Stimulated activated CD4-positive, alpha-beta T cell treated with anti-CD3 and anti-CD28 coated beads, Interleukin-1b, Interleukin-23, amount 100 ng/mL, for 24 hours (primary cell): ENCODE data around the gene ADA.
"Not testable (repeated sequence)": the region's sequence is repeated elsewhere in the genome, so short reads cannot be mapped to it uniquely, and the experiment has no call there.

Source experiments
- DNase-seq, 4 experiments: peaks; one replicate each; pipeline ENCODE4 v3.0.0-alpha.2; 2020; ENCODE audit warnings: low read depth in 4 of 4, low spot score in 1 of 4

The ADA gene

DNA sequence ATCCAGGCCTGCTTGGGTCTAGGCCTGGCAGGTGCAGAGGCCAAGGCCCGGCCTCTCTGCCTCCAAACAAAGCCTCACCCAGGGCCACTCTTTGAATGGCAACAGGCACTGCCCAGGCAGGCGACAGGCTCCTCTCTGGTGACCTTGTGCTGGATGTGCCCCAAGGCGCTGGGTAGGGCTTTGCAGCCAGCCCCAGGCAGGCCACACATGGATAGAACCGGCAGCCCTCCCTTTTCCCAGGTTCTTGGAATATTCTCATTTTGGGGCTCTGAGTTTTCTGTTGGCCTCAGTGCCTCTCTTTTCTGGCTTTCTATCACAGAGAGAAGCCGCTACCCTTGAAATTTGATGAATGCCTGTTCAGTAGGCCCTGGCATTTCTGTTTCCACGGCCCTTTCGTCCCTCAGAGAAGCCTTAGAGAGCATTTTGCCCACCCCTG, 50.2 kb downstream of the ADA start:
- no peak for DNase-seq

DNA sequence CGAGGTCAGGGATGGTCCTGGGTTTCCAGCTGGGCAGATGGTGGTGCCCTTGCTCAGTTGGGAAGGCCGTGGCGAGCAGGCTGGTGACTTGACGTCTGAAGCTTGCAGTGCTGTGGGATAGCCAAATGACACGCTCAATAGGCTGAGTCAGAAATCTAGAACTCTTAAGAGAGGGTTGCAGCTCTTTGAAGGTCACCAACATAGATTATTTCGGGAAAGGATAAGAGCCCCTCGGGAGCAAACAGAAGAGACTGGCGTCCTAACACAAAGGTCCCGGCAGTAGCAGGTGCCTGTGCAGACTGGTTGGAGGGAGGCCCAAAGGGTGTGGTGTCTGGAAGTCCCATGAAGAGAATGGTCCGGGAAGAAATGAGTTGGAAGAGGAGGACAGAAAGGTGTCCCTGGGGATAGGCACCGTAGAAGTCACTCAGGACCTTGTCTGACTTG, 50.7 kb downstream of the ADA start:
- no peak for DNase-seq

DNA sequence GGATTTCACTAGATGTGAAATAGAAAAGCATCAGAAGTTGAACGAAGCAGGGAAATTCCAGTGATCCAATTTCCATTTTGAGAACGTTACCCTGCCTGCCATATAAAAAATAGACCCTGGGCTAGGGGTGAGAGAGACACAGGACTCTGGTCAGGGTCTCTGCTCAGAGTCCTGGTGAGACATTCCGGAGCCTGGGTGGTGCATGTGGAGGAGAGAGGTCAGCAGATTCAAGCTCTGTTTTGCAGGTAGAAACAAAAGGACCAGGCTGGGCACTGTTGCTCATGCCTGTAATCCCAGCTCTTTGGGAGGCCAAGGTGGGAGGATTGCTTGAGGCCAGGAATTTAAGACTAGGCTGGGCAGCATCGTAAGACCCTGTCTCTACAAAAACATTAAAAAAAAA, 51.2 kb downstream of the ADA start:
- DNase-seq: no peak

- no peak for DNase-seq
Measured at GRCh38 chr20:44599715-44600114, 51.8 kb downstream of the ADA start.

DNA sequence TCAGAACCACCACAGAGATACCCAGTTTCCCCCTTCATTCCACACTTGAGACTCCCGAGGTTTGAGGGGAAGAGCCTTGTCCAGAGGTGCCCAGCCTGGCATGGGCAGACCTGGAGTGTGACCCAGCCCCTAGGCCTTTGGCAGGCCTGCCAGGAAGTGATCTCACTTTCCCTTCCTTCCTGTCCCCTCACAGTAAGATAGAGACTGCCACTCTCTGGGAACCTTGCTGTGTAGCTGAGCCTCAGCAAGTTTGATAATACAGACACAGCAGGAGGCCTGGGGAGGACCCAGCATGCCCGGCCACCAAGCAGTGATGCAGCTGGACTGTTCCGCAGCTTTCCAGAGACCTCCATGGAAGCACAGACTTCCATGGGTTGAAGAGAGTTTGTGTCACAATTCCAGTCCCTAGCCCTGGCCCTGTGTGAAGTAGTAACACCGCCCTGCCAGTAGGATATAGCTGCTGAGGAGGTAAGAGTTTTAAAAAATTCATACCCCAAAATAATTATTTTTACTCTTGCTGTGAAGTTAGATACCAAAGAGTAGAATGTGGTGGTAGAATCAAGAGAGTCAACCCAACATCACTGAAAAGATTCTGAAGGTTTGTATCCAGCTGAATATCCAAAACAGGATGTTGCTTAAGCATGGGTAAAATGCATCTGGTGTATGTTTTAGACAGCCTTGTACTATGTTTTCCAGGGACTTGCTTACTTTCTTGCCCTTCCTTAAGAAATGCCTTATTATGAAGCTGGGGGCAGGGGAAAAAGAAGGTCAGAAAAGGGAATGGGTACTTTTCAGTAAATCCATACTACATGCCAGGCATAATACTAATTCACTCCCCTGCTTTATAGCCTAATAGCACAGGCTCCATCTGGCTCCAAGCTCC, 52.8 kb downstream of the ADA start:
- no peak for DNase-seq

DNA sequence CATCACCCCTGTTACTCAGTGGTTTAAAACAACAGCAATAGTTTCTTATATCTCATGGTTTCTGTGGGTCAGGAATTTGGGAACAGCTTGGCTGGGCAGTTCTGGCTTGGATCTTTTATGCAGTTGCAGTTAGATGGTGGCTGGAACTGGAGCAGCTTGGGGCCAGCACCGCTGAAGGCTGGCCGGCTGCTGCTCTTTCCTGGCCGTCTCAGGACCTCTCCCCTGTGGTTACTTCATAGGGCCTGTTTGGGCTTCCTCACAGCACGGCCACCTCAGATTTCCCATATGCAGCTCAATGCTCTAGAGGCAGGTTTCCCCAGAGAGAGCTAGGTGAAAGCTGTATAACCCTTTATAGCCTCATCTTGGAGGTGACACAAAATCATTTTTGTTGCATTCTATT, 53.6 kb downstream of the ADA start:
- no peak for DNase-seq

- no peak for DNase-seq
Measured at GRCh38 chr20:44597516-44597915, 54.0 kb downstream of the ADA start.

DNA sequence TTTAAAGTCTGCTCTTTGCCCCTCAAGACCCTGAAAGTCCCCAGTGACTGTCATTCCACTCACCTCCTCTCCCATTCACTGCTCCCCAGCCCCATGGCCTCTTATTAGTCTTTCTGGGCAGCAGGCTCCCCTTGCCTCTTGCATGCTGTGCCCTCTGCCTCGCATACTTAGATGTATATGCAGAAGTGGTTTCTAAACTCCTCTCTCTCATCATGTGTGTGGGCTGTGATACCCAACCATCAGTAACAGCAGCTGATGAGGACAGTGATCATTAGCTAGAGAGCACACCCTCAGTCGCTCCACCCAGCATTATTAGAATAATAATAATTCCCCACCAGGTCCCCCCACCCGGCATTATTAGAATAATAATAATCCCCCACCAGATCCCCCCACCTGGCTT, 54.6 kb downstream of the ADA start:
- DNase-seq: no peak

DNA sequence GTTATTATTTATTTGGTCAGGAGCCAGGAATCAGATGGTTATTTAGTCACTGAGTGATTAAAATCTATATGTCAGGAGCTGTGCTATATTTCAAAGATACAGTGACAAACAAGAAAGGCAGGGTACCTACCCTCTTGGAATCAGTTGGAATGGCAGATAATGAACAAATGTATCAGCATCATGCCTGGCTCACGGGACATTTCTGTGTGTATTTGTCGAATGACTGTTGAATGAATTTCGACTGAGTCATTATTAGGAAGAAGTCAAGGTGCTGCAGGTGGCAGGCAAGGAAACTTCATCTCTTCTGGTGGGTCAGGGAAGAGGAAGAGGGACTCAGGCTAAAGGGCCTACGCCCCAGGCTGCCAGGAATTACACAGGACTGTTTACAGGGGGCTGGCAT, 55.5 kb downstream of the ADA start:
- DNase-seq: no peak

DNA sequence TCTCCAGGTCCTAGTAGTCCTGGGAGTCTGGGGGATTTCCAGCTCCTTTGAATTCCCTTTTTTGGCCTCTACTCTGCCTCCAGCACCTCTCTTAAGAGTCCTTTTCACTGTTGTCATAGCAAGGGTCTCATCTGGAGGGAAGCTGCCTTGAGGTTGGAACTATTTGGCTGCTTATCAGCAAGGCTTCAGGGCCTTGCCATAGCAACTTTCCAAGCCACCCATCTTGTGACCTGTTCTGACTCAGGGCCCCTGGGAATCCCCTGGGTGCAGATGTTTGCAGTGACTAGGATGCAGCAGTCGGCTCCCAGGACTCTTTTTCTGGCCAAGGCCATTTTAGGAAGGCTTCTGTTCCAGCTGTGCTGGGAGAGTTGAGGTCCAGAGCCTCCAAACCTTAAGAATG, 56.8 kb downstream of the ADA start:
- DNase-seq: no peak

DNA sequence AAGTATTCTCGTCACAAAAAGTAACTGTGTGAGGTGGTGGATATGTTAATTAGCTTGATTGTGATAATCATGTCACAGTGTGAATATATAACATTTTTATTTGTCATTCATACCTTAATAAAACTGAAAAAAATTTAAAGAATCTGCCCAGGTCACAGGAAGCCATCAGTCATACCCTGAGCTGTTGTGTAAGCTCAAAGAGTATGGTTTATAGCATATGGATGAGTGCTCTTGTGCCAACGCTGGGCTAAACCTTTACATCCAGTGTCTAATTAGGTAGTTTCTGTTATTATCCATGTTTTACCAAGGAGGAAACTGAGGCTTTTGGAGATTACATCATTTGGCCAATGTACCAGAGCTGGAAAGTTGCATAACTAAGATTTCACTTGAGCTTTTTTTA, 57.7 kb downstream of the ADA start:
- no peak for DNase-seq

DNA sequence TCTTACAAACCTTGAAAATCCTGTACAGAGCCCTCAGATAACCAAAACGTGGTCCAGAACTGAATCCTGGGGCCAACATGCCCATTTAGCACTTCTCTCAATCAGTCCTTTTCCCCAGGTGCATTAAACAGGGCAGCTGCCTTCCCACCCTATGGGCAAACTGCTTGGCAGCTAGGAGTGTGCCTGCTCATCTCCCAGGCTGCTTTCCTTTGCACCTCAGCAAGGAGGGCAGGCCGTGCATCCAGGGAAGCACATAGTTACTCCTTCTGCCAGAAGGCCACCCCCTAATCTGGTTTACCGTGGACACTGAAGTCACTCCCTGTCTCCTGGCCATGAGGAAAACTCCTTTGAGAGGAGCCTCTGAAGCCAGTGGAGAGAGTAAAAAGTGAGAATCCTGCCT, 59.1 kb downstream of the ADA start:
- no peak for DNase-seq

- no peak for DNase-seq
Measured at GRCh38 chr20:44590980-44591778, 60.3 kb downstream of the ADA start.

DNA sequence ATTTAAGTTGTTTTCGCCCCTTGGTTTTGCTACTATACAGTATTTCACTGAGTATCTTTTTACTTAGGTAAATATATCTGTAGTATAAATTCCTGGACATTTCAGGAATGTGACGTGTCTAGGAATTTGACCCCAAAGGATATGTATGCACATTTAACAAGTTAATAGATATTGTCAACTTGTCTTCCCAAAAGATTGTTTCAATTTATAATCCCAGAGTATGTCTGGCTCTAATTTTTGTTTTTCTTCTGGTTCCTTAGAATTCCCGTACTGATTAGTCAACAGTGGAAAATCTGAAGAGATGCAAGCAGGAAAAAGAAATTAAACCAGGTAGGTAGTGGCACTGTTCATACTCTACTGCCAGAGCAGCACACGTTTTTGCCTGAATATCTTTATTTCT, 62.0 kb downstream of the ADA start:
- DNase-seq: no peak

GRCh38 chr20:44588321-44588720, 63.2 kb downstream of the ADA start:
- not testable (repeated sequence) for DNase-seq

DNA sequence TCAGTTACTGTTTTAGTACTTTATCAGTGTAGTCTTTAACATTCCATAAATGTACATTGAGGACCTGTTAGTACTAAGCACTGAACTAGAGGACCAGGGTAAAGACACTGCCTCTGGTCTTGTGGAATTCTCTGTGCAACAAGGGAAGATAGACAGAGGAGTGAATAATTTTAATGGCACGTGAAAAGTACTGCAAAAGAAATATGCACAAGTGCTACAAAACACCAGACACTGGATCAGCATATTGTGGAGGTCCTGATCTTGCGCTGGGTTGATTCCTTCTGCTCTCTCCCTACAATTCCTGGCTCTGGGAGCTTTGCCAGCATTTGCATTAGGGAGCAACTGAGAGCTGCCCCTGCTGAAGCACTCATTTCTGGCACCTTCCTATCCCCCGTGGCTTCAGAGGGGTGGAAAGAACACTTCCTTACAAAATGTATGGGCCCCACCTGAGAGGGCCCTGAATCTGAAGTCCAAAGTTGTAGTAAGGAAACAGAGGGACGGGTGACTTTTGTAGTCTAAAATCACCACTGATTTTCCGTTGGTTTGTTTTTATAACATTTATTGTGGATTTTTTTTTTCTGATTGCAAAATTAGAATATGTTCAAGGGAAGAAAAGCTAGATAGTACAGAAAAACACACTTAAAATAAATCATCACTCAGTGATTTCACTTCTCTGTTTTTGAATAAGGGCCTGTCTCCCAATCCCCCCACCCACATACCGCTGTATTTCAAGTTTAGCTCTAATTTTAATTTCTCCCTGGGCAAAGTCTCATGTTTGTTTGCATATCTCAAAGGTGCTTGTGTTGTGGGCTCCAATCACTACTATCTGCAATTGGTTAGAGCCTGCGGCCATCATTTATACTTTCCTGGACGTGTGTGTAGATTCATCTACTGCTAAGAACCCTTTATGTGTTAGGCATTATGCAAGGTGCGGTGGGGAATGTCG, 64.2 kb downstream of the ADA start:
- DNase-seq: no peak

DNA sequence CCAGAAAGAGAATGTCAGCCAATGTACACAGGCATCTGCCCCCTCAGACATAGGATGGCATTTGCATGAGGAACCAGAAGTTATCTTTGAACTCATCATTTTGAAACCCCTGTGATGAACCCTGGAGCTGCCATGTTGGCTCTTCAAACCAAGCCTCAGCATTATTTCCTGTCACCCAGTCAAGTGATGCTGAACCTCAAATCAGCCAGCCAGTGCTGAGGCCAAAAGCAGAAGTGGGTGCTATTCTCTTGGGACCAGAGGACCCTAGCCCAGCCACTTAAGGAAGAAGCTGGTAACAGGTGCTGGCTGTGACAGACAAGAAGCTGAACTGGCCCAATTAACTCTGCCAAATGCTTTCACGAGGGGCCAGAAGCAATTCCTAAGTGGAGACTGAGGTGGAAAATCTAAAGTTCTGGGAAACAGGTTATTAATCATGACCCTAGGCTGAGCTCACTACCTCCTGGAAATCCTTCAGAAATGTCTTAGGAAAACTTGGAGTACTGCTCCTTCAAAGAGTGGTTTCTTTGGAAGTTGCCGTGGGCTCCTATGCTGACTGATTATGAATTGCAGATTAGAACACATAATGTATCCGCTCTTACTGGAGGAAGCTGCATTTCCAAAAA, 65.1 kb downstream of the ADA start:
- DNase-seq: no peak

- DNase-seq: no peak
Measured at GRCh38 chr20:44585057-44585963, 66.2 kb downstream of the ADA start.

GRCh38 chr20:44584162-44584561, 67.3 kb downstream of the ADA start:
- DNase-seq: no peak

- DNase-seq: no peak
Measured at GRCh38 chr20:44583157-44583556, 68.3 kb downstream of the ADA start.
